EL (cell line): ENCODE data around the gene NTSR2.

Experiments used
- DNase-seq: peaks from one replicate; pipeline ENCODE4 v3.0.0-alpha.2; 2016

NTSR2 gene

GRCh38 chr2:11624893-11625292, 45.1 kb downstream of the NTSR2 start:
- no peak for DNase-seq

DNA sequence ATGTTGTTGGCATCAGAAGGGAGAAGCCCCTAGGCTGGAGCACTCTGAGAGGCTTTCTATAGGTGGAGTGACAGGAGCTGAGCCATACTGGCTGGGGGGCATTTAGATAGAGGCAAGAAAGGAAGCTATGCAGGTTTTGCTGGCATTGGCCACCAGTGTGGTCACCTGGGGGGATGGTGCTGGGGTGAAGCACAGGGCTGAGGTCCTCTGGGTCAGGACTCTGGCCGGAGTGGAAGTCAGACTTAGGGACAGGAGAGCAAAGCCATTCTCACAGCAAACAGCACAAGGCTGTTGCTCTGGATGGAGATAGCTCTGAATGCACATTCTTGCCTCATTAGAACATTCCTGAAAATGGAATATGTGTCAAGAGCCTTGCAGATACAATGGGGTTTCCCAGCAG, 47.4 kb downstream of the NTSR2 start:
- no peak for DNase-seq

DNA sequence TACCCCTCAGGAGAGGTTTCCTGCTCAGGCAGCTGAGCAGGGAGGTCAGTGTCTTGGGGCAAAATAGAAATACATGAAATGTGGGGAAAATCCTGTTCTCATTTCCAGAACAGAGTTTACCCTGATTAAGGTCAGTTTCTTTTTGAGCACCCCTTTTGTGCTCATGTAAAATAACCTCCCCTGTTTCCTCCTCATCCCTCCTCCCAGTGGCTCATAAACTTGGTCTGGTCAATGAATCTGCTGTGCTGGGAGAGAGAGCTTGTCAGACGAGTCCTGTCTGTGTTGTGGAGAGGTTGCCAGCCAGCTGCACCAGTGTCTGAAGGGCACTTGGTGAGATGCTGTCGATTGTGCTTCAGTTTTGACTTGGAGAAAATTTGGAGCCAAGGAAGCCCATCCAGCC, 48.6 kb downstream of the NTSR2 start:
- no peak for DNase-seq

DNA sequence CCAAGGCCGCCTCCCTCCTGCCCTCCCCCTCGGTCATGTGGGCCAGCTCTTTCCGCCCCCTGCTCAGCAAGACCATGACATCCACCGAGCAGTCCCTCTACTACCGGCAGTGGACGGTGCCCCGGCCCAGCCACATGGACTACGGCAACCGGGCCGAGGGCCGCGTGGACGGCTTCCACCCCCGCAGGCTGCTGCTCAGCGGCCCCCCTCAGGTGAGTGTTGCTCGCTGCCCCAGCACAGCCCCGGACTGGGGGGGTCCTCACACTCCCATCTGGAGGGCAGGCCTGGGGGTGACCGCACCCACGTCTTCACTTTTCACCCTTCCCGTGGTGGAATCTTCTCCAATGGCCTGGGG, 51.3 kb downstream of the NTSR2 start:
- no peak for DNase-seq

GRCh38 chr2:11617984-11618707, 51.8 kb downstream of the NTSR2 start:
- DNase-seq = no peak

DNA sequence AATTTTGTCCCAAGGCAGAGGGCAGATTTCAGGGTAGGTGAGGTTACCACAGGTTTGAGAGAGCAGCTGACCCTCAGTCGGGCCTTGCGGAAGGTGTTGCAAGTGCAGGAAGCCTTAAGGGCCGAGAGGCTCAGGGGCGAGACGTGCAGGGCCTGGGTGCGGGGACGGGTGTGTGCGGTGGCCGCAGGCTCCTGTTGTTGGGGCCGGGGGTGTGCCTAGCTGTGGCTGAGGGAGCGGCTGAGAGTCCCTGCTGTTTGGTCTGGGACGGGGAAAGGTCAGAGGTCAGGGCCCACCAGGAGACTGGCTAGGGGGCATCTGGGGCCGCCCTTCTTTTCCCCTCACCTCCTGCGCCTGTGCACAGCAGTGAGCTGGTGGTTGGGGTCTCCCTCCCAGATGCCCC, 52.5 kb downstream of the NTSR2 start:
- no peak for DNase-seq

DNA sequence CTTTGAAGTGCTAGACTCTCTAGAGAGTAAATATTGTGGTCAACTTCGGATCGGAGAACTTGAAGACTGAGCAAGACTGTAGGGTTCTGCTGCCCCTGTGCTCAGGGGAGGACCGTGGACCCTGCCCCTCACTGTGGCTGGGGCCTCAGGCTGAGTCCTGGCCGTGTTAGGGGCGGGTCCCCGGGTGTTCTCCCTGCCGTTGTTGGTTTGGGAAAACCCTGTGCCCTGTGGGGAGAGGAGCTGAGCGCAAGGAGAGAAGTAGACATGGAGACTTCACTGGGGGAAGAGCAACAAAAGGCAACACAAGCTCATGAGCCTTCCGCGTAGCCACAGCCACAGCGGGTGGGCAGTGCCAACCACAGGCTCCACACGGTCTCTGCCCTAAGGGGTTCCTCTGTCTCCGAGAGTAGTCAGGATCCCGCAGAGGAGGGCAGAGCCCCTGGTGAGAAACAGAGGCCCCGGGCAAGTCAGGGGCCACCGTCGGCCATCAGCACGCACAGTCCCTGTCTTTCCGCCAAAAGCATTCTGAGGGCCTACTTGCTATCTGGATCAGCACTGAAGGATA, 53.1 kb downstream of the NTSR2 start:
- DNase-seq = no peak

GRCh38 chr2:11616097-11616687, 53.8 kb downstream of the NTSR2 start:
- no peak for DNase-seq

DNA sequence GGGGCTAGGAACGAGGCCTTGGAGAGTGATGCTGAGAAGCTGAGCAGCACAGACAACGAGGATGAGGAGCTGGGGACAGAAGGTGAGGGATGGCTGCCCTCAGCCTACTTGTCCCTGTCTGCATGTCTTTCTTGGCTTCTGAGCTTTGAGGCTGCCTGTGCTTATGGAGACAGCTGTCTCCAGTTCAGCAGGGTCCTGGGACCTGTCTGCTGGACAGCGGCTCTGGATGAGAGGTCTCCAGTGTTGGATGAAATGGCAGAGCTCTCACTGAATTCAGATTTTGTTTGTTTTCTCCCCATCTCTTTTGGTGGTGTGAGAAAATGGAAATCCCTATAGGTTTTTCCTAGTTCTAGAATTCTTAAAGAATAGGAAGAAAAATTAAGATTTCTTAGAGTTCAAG, 54.8 kb downstream of the NTSR2 start:
- no peak for DNase-seq

GRCh38 chr2:11613297-11613696, 56.7 kb downstream of the NTSR2 start:
- DNase-seq = no peak

DNA sequence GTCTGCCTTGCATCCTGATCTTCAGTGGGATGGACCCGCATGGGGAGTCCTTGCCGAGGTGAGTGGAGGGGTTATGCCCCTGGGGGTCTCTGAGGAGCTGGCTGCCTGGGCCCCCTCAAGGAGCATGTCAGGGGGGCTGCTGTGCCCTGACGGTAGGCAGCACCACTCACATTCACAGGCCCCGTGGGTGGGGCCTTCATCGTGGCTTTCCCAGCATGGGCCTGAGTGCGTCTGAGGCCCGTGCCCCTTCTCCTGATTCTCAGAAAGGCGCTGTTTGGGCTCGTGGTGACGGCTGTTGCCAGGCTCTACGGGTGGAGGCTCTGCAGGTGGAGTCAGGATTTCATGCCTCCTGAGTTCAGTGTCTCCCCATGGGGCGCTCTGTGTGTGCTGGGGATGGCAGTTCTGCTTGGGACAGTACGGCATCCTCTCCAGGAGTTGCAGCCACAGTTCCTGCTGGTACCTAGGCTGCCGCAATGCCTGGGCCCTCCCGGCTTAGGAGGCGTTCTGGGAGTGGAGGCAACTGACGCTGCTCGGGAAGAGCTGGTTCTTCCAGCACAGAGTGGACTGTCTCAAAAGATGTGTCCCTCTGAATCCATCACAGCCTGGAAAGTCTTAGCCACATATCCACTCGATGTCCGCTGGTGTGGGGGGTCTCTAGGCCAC, 57.3 kb downstream of the NTSR2 start:
- no peak for DNase-seq

DNA sequence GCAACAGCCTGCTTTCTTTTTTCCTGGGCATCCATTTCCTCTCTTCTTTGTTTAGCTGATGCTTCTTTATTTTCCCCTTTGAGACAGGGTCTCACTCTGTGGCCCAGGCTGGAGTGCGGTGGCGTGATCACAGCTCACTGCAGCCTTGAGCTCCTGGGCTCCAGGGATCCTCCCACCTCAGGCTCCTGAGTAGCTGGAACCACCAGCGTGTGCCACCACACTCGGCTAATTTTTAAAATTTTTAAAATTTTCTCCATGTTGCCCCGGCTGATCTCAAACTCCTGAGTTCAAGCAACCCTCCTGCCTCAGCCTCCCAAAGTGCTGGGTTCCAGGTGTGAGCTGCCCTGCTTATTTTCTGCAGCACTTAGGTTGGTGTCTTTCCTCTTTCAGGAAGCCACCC, 58.7 kb downstream of the NTSR2 start:
- no peak for DNase-seq

DNA sequence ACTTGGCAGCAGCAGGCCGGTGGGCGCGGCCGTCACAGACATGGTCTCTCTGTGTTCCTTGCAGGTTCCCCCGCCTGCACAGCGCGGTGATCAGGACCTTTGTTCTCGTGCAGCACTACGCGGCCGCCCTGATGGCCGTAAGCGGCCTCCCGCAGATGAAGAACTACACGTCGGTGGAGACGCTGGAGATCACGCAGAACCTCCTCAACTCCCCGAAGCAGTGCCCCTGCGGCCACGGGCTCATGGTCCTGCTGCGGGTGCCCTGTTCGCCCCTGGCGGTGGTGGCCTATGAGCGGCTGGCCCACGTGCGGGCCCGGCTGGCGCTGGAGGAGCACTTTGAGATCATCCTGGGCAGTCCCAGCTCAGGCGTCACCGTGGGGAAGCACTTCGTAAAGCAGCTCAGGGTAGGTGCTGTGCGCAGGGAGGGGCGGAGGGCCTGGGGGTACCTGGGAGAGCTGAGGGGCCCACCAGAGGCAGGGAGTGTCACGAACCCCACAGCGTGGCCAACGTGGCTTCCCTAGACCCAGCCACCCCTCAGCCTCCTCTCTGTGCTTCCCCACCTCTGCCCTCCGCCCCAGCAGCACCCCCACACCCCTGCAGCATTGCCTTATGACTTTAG, 59.3 kb downstream of the NTSR2 start:
- DNase-seq = no peak
